ENCODE data around the gene RALGAPA2. TPM values are rescaled to one million over a fixed set of nuclear protein-coding genes. Genes with fewer than 3 reads are reported as not detected.

Gene RALGAPA2
- total RNA-seq, 1 experiment from 2014 or later, result 9.8 TPM

- ChIA-PET CTCF (interaction anchor here (0.6 to 2.2 kb wide), 7 partner anchors 10 to 319 kb away, joined by 3 to 5 read pairs (median 4); no protein-coding TSS in a partner anchor), POLR2A (interaction anchor here (1.0 to 1.1 kb wide), 2 partner anchors 9 to 42 kb away, joined by 3 read pairs; no protein-coding TSS in a partner anchor)
- Mint-ChIP-seq H3K27ac (ENCODE audit: low read depth, unreplicated experiment) (no peak overlapping the region), H3K27me3 (ENCODE audit: insufficient read depth, unreplicated experiment) (no peaks in the 10 kb centered on the region), H3K4me1 (ENCODE audit: insufficient read depth, unreplicated experiment) (no peaks in the 10 kb centered on the region), H3K36me3 (ENCODE audit: insufficient read depth, unreplicated experiment) (no peaks in the 10 kb centered on the region), H3K4me3 (ENCODE audit: unreplicated experiment) (no peak overlapping the region), H3K9me3 (ENCODE audit: unreplicated experiment) (no peaks in the 10 kb centered on the region)
- no TSS peak for BruUV-seq (replicated peaks)
- no peak for TF ChIP-seq CTCF (IDR thresholded peaks at IDR 0.05; ENCODE audit: unreplicated experiment)
- DNase-seq (ENCODE audit: unreplicated experiment), result no peak
- intact Hi-C loops (cut with micrococcal nuclease), result loop anchor here (5.0 kb wide), 1 partner anchor 44 kb away; no protein-coding TSS in a partner anchor
These were observed 306.1 kb downstream of the RALGAPA2 start for GRCh38 chr20:20406306-20406705.

GRCh38 chr20:20405623-20406022 is 306.8 kb downstream of the RALGAPA2 start:
- Mint-ChIP-seq H3K9me3 (ENCODE audit: unreplicated experiment) (no peaks in the 10 kb centered on the region), H3K36me3 (ENCODE audit: insufficient read depth, unreplicated experiment) (no peaks in the 10 kb centered on the region), H3K27ac (ENCODE audit: low read depth, unreplicated experiment) (no peak overlapping the region), H3K27me3 (ENCODE audit: insufficient read depth, unreplicated experiment) (no peaks in the 10 kb centered on the region), H3K4me1 (ENCODE audit: insufficient read depth, unreplicated experiment) (no peaks in the 10 kb centered on the region), H3K4me3 (ENCODE audit: unreplicated experiment) (no peak overlapping the region)
- no peak for DNase-seq (ENCODE audit: unreplicated experiment)
- CTCF ChIA-PET, result interaction anchor here (1.0 to 2.2 kb wide), 3 partner anchors 11 to 168 kb away, joined by 3 to 5 read pairs (median 5); no protein-coding TSS in a partner anchor
- BruUV-seq (replicated peaks), result no TSS peak
- POLR2A ChIA-PET, result no interaction called here
- intact Hi-C loops (cut with micrococcal nuclease), result loop anchor here (5.0 kb wide), 1 partner anchor 43 kb away; no protein-coding TSS in a partner anchor
- no peak for TF ChIP-seq CTCF (IDR thresholded peaks at IDR 0.05; ENCODE audit: unreplicated experiment)

- H3K4me1 Mint-ChIP-seq (ENCODE audit: insufficient read depth, unreplicated experiment), result no peaks in the 10 kb centered on the region
- H3K36me3 Mint-ChIP-seq (ENCODE audit: insufficient read depth, unreplicated experiment), result no peaks in the 10 kb centered on the region
- no peak overlapping the region for H3K4me3 Mint-ChIP-seq (ENCODE audit: unreplicated experiment)
- DNase-seq (ENCODE audit: unreplicated experiment), result no peak
- ChIA-PET POLR2A (no interaction called here), CTCF (interaction anchor here (0.6 to 1.1 kb wide), 3 partner anchors 92 to 1495 kb away, joined by 3 read pairs; no protein-coding TSS in a partner anchor)
- H3K27me3 Mint-ChIP-seq (ENCODE audit: insufficient read depth, unreplicated experiment), result no peaks in the 10 kb centered on the region
- TF ChIP-seq CTCF (IDR thresholded peaks at IDR 0.05; ENCODE audit: unreplicated experiment), result no peak
- BruUV-seq (replicated peaks), result no TSS peak
- no peak overlapping the region for H3K27ac Mint-ChIP-seq (ENCODE audit: low read depth, unreplicated experiment)
- no peaks in the 10 kb centered on the region for H3K9me3 Mint-ChIP-seq (ENCODE audit: unreplicated experiment)
- intact Hi-C loops (cut with micrococcal nuclease), result loop anchor here (5.0 kb wide), 1 partner anchor 42 kb away; no protein-coding TSS in a partner anchor
These were observed 307.8 kb downstream of the RALGAPA2 start for GRCh38 chr20:20404633-20405032.

DNA sequence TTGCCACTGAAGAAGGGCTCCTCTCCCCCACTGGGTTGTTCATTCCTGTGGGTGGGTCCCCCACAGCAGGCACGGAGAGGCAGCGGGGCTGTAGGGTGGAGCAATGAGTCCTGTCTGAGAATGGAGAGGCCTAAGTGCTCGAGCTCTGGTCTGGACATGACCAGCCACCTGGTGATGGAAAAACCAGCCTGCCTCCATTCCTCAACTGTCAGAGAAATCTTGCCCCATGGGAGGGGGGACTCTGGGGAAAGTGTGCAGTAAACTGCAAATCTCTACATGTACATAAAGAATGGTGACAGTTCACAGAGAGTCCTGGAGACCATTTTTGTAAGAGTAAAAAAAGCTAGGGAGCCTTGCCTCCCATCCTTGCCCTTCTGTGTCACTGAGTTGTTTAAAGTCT is 310.5 kb downstream of the RALGAPA2 start:
- intact Hi-C loops (cut with micrococcal nuclease), result no loop called here
- Mint-ChIP-seq H3K4me1 (ENCODE audit: insufficient read depth, unreplicated experiment) (no peaks in the 10 kb centered on the region), H3K4me3 (ENCODE audit: unreplicated experiment) (no peak overlapping the region), H3K9me3 (ENCODE audit: unreplicated experiment) (no peaks in the 10 kb centered on the region), H3K27me3 (ENCODE audit: insufficient read depth, unreplicated experiment) (no peaks in the 10 kb centered on the region), H3K36me3 (ENCODE audit: insufficient read depth, unreplicated experiment) (peaks cover 6% of the 10 kb centered on the region), H3K27ac (ENCODE audit: low read depth, unreplicated experiment) (no peak overlapping the region)
- ChIA-PET POLR2A (interaction anchor here (0.6 kb wide), 1 partner anchor 17 kb away, joined by 3 read pairs; no protein-coding TSS in a partner anchor), CTCF (no interaction called here)
- DNase-seq (ENCODE audit: unreplicated experiment), result no peak
- no TSS peak for BruUV-seq (replicated peaks)
- no peak for TF ChIP-seq CTCF (IDR thresholded peaks at IDR 0.05; ENCODE audit: unreplicated experiment)

Data from MCF 10A (cell line).